ENCODE measurements around the gene ITGA2B.
A peak's percentile ranks its signal among the peaks of the same experiment; 100 is the strongest.

GRCh38 chr17:44354582-44355561, 34.6 kb downstream of the ITGA2B start:
- TF ChIP-seq REST (IDR thresholded peaks at IDR 0.05; ENCODE audit: unreplicated experiment) (no peak), CTCF (conservative IDR thresholded peaks at IDR 0.05; ENCODE audit: low read depth in 2 of 2) (peak; percentile 33 to 78), EZH2 (IDR thresholded peaks at IDR 0.05; ENCODE audit: low read depth, unreplicated experiment) (no peak), POLR2AphosphoS5 (IDR thresholded peaks at IDR 0.05; ENCODE audit: low read depth) (peak; percentile 0; the same call in 1 of the 2 replicates), ETS1 (IDR thresholded peaks at IDR 0.05) (no peak)
